ENCODE data around the gene PMFBP1. TPM values are rescaled to one million over a fixed set of nuclear protein-coding genes. Genes with fewer than 3 reads are reported as not detected.

The PMFBP1 gene, protein sequence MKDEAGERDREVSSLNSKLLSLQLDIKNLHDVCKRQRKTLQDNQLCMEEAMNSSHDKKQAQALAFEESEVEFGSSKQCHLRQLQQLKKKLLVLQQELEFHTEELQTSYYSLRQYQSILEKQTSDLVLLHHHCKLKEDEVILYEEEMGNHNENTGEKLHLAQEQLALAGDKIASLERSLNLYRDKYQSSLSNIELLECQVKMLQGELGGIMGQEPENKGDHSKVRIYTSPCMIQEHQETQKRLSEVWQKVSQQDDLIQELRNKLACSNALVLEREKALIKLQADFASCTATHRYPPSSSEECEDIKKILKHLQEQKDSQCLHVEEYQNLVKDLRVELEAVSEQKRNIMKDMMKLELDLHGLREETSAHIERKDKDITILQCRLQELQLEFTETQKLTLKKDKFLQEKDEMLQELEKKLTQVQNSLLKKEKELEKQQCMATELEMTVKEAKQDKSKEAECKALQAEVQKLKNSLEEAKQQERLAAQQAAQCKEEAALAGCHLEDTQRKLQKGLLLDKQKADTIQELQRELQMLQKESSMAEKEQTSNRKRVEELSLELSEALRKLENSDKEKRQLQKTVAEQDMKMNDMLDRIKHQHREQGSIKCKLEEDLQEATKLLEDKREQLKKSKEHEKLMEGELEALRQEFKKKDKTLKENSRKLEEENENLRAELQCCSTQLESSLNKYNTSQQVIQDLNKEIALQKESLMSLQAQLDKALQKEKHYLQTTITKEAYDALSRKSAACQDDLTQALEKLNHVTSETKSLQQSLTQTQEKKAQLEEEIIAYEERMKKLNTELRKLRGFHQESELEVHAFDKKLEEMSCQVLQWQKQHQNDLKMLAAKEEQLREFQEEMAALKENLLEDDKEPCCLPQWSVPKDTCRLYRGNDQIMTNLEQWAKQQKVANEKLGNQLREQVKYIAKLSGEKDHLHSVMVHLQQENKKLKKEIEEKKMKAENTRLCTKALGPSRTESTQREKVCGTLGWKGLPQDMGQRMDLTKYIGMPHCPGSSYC
- total RNA-seq: 0.08 TPM
- long read RNA-seq: 0 reads

DNA sequence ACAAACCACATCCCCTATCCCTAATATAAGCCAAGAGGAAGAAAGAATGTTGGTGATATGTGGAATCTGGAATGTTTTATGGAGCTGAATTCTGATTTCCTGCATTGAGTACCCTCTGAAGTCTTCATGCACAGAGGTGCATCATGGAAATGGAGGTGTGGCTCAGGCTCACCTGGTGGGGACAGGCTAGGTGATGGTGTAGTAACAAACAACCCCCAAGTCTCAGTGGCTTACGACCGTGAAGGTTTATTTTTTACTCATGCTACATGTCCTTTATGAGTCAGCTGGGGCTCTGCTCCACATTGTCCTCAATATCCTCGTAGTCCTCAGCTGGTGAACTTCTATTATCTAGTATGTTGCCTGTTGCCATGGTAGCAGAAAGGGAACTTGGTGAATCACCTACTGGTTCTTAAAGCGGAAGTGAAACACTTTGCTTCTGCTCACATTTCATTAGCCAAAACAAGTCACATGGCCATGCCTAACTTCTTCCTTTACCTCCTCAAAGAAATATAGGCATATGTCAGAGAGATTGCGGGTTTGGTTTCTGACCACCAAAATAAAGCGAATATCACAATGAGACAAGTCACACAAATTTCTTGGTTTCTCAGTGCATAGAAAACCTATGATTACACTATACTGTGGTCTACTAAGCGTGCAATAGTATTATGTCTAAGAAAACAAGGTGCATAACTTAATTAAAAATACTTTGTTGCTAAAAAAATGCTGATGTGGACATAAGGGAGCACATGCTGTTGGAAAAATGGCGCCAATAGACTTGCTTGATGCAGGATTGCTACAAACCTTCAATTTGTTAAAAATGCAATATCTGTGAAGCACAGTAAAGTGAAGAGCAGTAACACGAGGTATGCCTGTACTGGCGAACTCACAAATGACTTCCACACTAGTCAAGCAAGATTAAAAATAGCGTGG lies at the start of gene PMFBP1:
PMFBP1 (minus strand) TSS at position 51 of the 930 bp plus-strand sequence. CDS start 947 bp downstream, outside the sequence.
- DNase-seq (ENCODE audit: low spot score): no peak
- intact Hi-C loops (cut with DNase I): no loop called here

- no peak for DNase-seq (ENCODE audit: low spot score)
- intact Hi-C loops (cut with DNase I): no loop called here
These were observed 49.7 kb upstream of the PMFBP1 start for GRCh38 chr16:72221630-72222024.

DNA sequence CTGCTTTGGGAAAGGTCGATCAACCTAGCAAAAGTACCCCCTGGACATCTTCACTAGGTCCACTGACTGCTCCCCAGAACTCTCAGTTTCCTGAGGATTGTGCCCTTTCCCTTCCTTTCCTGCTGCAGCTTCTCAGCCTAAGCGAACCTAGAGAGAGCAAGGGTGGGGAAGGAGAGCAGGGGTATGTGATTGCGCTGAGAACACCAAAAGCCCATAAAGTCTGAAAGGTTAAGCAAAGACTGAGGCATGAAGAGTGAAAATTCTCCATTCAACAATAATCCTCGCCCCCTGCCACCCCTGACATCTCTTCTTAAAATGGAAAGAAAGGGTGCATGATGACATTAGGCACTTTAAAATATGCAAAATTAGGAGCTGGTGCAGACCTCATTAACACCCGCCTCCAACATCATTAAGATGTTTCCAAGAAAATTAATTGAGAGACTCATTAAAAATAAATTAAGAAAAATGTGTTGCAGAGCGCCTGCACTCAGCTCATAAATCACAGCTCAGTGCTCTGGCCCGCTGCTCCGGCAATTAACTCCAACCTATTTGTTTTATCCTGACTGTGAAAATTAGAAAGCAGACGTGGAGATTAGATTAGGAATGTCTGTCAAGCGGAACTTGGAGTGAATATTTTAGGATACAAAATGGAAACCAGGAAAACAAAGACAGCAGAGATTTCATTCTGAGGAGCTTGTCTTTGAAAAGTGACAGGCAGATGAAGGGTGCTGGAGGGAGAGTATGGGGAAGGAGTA lies 49.1 kb upstream of the PMFBP1 start:
- no peak for DNase-seq (ENCODE audit: low spot score)
- intact Hi-C loops (cut with DNase I): no loop called here

DNA sequence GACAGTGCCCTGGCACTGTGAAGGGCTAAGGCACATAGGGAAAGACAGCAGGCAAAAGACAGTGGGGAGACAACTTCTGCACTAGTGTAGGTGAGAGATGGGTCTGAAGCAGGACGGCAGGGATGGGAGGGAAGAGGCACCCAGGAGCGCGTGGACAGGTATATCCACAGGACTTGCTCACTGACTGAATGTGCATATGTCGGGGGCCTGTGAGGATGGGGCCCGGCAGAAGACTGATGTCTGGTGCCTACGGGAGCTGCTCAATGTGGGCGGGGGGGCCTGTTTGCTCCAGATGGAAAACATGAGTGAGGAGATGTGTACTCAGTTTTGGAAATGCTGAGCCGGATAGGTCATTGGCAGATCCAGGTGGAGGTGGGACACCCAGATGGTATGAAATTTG lies 47.3 kb upstream of the PMFBP1 start:
- intact Hi-C loops (cut with DNase I): no loop called here
- no peak for DNase-seq (ENCODE audit: low spot score)

DNA sequence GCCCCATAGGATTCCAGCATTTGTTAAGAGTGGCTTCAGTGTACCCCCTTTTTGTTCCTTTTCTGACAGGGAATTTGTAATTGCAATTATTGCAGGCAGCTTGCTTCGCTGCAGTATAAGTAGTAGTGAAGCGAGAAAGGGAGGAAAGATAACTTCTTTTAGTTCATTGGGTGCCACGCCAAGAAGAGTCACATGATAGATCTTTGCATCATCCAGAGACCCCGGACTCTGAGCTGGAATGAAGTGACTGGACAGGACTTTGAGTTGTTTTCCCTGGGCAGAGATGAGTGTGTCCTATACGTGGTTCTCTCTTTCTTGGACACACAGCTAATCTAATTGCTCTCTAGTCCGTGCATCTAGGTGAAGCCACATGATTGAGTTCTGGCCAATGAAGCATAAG lies 44.8 kb upstream of the PMFBP1 start:
- no peak for DNase-seq (ENCODE audit: low spot score)
- intact Hi-C loops (cut with DNase I): no loop called here

GRCh38 chr16:72214821-72215220 lies 42.9 kb upstream of the PMFBP1 start:
- no peak for DNase-seq (ENCODE audit: low spot score)

DNA sequence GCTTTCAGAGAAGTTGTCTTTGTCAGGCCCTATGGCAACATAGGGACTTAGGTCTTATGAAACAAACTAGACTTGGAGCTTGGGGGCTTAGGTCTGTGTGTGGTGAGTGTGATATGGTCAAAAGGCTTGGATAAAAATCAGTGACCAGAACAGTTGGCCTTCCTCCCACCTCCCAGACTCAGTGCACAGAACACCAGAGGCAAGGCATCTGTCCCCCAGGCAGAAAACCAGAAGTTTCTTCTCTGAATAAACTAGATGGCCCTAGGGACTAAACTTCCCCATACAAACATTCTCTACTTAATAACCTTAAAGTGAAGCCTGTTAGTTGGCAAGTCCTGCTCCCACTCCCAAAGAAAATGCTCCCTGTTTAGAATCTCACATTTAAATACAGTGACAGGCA lies 39.2 kb upstream of the PMFBP1 start:
- DNase-seq (ENCODE audit: low spot score): no peak
- intact Hi-C loops (cut with DNase I): no loop called here

More at GRCh38 chr16:72214821-72215220, 42.9 kb upstream of the PMFBP1 start:
- intact Hi-C loops (cut with DNase I): no loop called here

GRCh38 chr16:72210555-72210954 lies 38.6 kb upstream of the PMFBP1 start:
- DNase-seq (ENCODE audit: low spot score): no peak
- intact Hi-C loops (cut with DNase I): no loop called here

DNA sequence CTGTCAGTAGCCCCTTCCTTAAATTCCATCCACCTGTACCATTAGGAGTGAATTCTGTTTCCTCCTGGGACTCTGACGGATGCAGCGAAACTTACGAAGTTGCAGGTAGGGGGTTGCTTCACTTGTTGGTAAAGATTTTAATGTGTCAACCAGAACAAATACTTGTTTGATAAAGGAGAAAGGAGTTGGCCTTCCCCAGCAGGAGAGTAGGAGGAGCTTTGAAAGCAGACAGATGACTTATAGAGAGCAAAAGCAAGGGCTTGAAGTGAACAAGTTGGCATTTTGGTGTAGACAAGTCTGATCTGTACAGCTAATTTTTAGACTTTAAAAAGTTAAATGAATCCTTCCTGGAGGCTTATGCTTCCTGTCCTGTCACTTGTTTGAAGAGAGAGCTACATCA lies 38.1 kb upstream of the PMFBP1 start:
- intact Hi-C loops (cut with DNase I): no loop called here
- DNase-seq (ENCODE audit: low spot score): no peak

GRCh38 chr16:72206299-72206698 lies 34.3 kb upstream of the PMFBP1 start:
- DNase-seq (ENCODE audit: low spot score): no peak
- intact Hi-C loops (cut with DNase I): no loop called here

DNA sequence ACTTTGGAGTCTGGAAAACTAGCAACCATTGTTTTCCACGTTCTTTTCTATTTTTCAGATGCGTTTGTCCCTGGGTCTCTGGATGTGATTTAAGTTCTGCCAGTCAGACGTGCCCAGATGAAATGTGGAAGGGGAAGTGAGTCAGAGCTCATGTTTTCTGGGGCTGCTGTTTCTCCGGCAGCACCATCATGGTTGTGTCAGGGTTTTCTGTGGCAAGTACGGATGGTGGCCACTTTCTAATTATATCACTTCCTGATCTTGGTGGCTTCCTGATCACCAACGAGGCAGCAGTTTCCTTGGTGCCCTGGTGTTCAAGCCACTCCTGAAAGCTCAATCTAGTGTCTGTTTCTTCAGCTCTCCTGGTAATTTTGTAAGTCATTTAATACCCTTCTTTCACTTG lies 31.4 kb upstream of the PMFBP1 start:
- intact Hi-C loops (cut with DNase I): no loop called here
- DNase-seq (ENCODE audit: low spot score): no peak

- no peak for DNase-seq (ENCODE audit: low spot score)
- intact Hi-C loops (cut with DNase I): no loop called here
These were observed 30.1 kb upstream of the PMFBP1 start for GRCh38 chr16:72202014-72202413.

DNA sequence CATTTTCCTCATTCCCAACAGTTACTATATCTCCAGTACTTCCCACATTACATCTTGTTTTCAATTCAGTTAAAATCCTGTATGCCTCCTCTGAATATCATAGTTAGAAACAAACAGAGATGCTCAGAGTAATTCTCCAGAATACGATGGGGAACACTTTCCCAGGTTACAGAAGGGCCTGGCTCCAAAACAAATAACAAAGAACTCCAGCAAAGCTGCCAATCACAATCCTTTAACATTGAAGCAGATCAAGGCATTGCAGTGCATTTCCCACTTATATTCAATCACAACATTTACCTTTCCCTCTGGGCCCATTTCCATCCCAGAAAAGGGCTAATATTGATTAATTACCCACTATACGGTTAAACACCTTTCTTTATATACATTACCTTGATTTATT lies 29.4 kb upstream of the PMFBP1 start:
- intact Hi-C loops (cut with DNase I): no loop called here
- no peak for DNase-seq (ENCODE audit: low spot score)

GRCh38 chr16:72199761-72200337 lies 27.9 kb upstream of the PMFBP1 start:
- DNase-seq (ENCODE audit: low spot score): no peak
- intact Hi-C loops (cut with DNase I): no loop called here

DNA sequence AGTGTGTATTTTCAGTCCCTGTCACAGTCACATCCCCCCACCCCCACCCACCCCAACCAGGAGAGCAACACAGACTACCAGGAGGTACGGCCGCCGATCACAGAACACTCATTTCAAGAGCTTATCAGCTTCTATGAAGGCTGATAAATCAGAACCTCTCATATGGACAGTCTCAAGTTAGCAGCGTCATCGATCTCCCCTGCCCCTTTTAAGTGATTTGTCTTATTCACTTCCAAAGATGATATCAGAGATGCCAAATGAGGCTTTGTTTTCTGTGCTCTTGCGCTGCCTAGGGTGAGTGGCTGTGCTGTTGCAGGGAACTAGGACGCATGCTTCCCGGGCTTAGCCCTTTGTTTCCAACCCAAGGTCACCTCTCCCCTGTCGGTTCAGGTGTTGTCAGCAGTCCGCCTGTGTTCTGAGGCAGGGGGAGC lies 26.8 kb upstream of the PMFBP1 start:
- no peak for DNase-seq (ENCODE audit: low spot score)
- intact Hi-C loops (cut with DNase I): no loop called here

DNA sequence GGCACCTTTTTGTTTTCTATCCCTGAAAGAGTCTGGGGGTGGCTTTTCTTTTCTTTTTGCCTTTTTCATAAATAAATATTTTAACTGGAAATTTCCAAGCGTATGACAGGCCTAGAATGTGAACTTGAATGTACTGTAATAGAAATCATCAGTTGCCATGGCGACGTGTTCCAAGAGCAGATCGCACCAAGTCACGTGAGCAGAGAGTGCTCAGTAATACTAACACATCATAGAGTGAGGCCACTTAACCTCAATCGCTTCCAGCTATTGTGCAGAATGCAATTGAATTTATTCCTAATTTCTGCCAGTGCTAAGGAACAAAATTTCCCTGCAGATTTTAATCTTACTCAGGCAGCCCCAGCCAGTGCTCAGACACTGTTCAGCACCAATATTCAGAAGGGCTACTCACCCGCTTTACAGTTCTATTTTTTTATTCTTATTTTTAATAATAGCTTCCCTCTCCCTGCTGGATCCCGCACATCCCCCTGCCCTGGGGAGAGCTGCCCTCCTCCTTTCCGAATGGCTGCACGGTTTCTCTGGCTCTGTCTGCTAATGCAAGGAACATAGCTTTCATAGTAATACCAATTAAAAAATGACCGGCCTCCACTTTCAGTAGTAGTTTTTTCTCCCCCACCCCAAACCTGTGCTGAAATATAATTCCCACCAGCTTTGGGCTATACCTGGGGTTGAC lies 26.2 kb upstream of the PMFBP1 start:
- DNase-seq (ENCODE audit: low spot score): no peak
- intact Hi-C loops (cut with DNase I): no loop called here

- DNase-seq (ENCODE audit: low spot score): no peak
- intact Hi-C loops (cut with DNase I): no loop called here
These were observed 25.6 kb upstream of the PMFBP1 start for GRCh38 chr16:72197545-72197944.

- no peak for DNase-seq (ENCODE audit: low spot score)
- intact Hi-C loops (cut with DNase I): no loop called here
These were observed 23.7 kb upstream of the PMFBP1 start for GRCh38 chr16:72195609-72196008.

All from cardiac septum (tissue), 1 donor.